SK-MEL-5 (cell line): ENCODE measurements around the gene VAV1. TPM values are rescaled to one million over a fixed set of nuclear protein-coding genes. Genes with fewer than 3 reads are reported as not detected.
"Not testable (repeated sequence)": the region's sequence is repeated elsewhere in the genome, so short reads cannot be mapped to it uniquely, and the experiment has no call there.

Source experiments
- DNase-seq: peaks from one replicate; pipeline ENCODE4 v3.0.0-alpha.2; 2016; ENCODE audit warnings: low read depth, low spot score
- in situ Hi-C: cut with HindIII; loops from 2 replicates; pipeline ENCODE4 v1.10.0; 2016; ENCODE audit warnings: low sequenced_read_pairs, high pct_unique_total_duplicates, low pct_unique_long_range_greater_than_20kb
- total RNA-seq: library from RNA; depleted of rRNA; stranded (reverse); fragments of >200 nt; shearing (Covaris generic); gene quantifications from 2 replicates; pipeline ENCODE4 v1.2.3, GENCODE V29; 2014

VAV1 gene
- total RNA-seq, 1 experiment from 2014 or later: not detected

GRCh38 chr19:6852001-6852400 lies 79.5 kb downstream of the VAV1 start:
- no peak for DNase-seq
- in situ Hi-C loops: no loop called here

GRCh38 chr19:6853868-6854267 lies 81.4 kb downstream of the VAV1 start:
- DNase-seq: no peak
- in situ Hi-C loops: no loop called here

GRCh38 chr19:6854758-6855157 lies 82.2 kb downstream of the VAV1 start:
- in situ Hi-C loops: no loop called here

GRCh38 chr19:6856749-6857372 lies 84.4 kb downstream of the VAV1 start:
- no peak for DNase-seq
- in situ Hi-C loops: no loop called here

More at GRCh38 chr19:6854758-6855157, 82.2 kb downstream of the VAV1 start:
- DNase-seq: no peak

- in situ Hi-C loops: no loop called here
- DNase-seq: no peak
These were observed 89.3 kb downstream of the VAV1 start for GRCh38 chr19:6861683-6862286.

GRCh38 chr19:6862673-6863078 lies 90.2 kb downstream of the VAV1 start:
- peak; percentile 83 for DNase-seq
- in situ Hi-C loops: no loop called here

- DNase-seq: no peak
- in situ Hi-C loops: no loop called here
These were observed 91.9 kb downstream of the VAV1 start for GRCh38 chr19:6864325-6864940.

GRCh38 chr19:6865849-6866248 lies 93.3 kb downstream of the VAV1 start:
- in situ Hi-C loops: no loop called here
- DNase-seq: no peak

- in situ Hi-C loops: no loop called here
- DNase-seq: no peak
These were observed 94.2 kb downstream of the VAV1 start for GRCh38 chr19:6866741-6867151.

- in situ Hi-C loops: no loop called here
- no peak for DNase-seq
These were observed 95.8 kb downstream of the VAV1 start for GRCh38 chr19:6868351-6868750.

- in situ Hi-C loops, DNase-seq: not testable (repeated sequence)
These were observed 96.8 kb downstream of the VAV1 start for GRCh38 chr19:6869151-6869882.

- in situ Hi-C loops: no loop called here
- DNase-seq: no peak
These were observed 101.4 kb downstream of the VAV1 start for GRCh38 chr19:6873708-6874431.

- DNase-seq: no peak
- in situ Hi-C loops: no loop called here
These were observed 102.7 kb downstream of the VAV1 start for GRCh38 chr19:6875218-6875617.

GRCh38 chr19:6876748-6877147 lies 104.2 kb downstream of the VAV1 start:
- in situ Hi-C loops: no loop called here
- DNase-seq: no peak

- in situ Hi-C loops: no loop called here
- no peak for DNase-seq
These were observed 105.3 kb downstream of the VAV1 start for GRCh38 chr19:6877766-6878165.

GRCh38 chr19:6886277-6886897 lies 113.9 kb downstream of the VAV1 start:
- in situ Hi-C loops: no loop called here
- DNase-seq: no peak

- in situ Hi-C loops: no loop called here
- no peak for DNase-seq
These were observed 114.8 kb downstream of the VAV1 start, which contains the start of gene ADGRE1 for GRCh38 chr19:6887316-6887715. Gene ADGRE1, plus strand, starts transcription at chr19:6887579. Its CDS starts 30 bp downstream, at chr19:6887609.
